ENCODE data around the gene MPP2.

DNA sequence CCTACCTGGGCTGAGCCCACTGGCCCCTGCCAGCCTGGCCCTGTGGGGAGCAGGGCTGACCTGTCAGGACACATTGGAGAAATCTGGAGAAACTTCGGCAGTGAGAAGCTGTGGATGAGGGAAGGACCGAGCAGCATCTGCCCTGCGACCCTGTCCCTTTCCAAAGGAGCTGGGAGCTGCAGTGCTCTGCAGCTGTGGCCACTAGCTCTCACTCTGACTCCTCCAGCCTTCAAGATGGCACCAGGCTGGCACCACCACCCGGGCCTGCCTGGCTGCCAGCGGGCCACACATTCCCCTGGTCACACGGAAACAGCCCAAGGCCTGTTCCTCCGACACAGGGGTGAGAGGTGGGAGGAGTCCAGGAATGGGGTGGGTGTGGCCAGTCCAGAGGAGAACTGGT is 30.3 kb downstream of the MPP2 start:
- TF ChIP-seq, protein P1, sequence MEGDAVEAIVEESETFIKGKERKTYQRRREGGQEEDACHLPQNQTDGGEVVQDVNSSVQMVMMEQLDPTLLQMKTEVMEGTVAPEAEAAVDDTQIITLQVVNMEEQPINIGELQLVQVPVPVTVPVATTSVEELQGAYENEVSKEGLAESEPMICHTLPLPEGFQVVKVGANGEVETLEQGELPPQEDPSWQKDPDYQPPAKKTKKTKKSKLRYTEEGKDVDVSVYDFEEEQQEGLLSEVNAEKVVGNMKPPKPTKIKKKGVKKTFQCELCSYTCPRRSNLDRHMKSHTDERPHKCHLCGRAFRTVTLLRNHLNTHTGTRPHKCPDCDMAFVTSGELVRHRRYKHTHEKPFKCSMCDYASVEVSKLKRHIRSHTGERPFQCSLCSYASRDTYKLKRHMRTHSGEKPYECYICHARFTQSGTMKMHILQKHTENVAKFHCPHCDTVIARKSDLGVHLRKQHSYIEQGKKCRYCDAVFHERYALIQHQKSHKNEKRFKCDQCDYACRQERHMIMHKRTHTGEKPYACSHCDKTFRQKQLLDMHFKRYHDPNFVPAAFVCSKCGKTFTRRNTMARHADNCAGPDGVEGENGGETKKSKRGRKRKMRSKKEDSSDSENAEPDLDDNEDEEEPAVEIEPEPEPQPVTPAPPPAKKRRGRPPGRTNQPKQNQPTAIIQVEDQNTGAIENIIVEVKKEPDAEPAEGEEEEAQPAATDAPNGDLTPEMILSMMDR (IDR thresholded peaks at IDR 0.05; ENCODE audit: poor library complexity), result no peak
- no peak for TF ChIP-seq EZH2 (IDR thresholded peaks at IDR 0.05; ENCODE audit: borderline replicate concordance)

Measured in hepatocyte (in vitro differentiated cells).